GM12878 (cell line): ENCODE results near the gene PARVA.

Experiments used
- CBFB ChIP-seq: IDR thresholded peaks from 2 replicates; pipeline ENCODE4 v1.6.1; 2016; ENCODE audit warnings: antibody characterized with exemption, low read depth
- POLR2A ChIP-seq: IDR thresholded peaks from 2 replicates; pipeline ENCODE4 v1.6.1; 2011; ENCODE audit warnings: low read depth, mild to moderate bottlenecking, low read length
- SMC3 ChIP-seq: IDR thresholded peaks from 2 replicates; pipeline ENCODE4 v1.6.1; 2011; ENCODE audit warnings: low read length, improper control_type of control experiment, borderline replicate concordance
- TF ChIP-seq, protein P1 (sequence below), 3 experiments: IDR thresholded peaks in 2 of 3; conservative IDR thresholded peaks in 1 of 3; 2 replicates each; pipeline ENCODE4 v1.5.1; 2011; ENCODE audit warnings: low read depth in 3 of 3, low read length in 3 of 3, mild to moderate bottlenecking in 3 of 3, control low read depth in 2 of 3, moderate library complexity in 2 of 3, inconsistent platforms in 1 of 3, mixed read lengths in 1 of 3; ENCODE audit not compliant: control insufficient read depth in 2 of 3, insufficient read depth in 1 of 3; ENCODE audit errors: extremely low read depth in 1 of 3

DNA sequence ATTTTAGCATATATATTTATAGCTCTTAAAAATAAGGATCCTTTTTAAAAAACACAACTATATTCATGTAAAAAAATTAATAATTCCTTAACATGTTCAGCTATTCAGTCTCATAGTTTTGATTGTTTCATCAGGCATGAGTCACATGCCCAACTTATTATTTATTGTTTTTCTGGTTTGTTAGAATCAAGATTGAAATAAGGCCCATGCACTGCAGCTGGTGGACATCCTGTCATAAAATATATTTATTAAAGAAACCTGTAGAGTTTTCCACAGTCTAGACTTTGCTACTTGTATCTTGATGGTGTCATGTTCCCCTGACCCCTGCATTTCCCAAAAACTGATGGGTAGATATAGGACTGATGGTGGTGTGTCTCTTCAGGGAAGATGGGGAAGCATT lies 77.4 kb downstream of the PARVA start:
- TF ChIP-seq CBFB (no peak), SMC3 (no peak), POLR2A (no peak)
- TF ChIP-seq, protein P1, sequence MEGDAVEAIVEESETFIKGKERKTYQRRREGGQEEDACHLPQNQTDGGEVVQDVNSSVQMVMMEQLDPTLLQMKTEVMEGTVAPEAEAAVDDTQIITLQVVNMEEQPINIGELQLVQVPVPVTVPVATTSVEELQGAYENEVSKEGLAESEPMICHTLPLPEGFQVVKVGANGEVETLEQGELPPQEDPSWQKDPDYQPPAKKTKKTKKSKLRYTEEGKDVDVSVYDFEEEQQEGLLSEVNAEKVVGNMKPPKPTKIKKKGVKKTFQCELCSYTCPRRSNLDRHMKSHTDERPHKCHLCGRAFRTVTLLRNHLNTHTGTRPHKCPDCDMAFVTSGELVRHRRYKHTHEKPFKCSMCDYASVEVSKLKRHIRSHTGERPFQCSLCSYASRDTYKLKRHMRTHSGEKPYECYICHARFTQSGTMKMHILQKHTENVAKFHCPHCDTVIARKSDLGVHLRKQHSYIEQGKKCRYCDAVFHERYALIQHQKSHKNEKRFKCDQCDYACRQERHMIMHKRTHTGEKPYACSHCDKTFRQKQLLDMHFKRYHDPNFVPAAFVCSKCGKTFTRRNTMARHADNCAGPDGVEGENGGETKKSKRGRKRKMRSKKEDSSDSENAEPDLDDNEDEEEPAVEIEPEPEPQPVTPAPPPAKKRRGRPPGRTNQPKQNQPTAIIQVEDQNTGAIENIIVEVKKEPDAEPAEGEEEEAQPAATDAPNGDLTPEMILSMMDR (IDR thresholded peaks at IDR 0.05 in 2 of 3, conservative IDR thresholded peaks at IDR 0.05 in 1 of 3; ENCODE audit: control insufficient read depth in 2 of 3, extremely low read depth in 1 of 3, insufficient read depth in 1 of 3, low read depth in 3 of 3, low read length in 3 of 3): no peak
